ENCODE data around the gene M1AP. TPM values are rescaled to one million over a fixed set of nuclear protein-coding genes. Genes with fewer than 3 reads are reported as not detected.

The M1AP gene
- total and polyA plus RNA-seq, 11 donors, result 0.07 to 0.88 (median 0.21) TPM; not detected in 6

DNA sequence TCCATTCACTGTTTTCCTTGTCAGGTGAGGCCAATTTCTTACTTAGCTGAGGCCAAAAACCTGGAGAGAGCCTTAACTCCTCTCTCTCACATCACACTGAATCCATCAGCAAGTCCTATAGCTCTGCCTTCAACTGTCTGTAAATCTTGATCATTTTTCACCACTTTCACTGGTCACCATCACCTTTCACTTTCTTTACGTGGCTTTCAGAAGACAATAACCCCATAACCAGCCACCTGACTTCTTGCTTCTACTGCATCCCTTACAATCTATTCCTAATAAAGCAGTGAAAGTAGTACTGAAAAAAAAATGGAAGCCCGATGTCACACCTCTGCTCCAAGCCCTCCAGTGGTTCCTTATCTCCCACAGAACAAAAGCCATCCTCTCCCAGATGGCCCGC is 102.1 kb downstream of the M1AP start:
- Histone ChIP-seq H3K4me1 (peaks cover 0 to 21% (median 17%) of the 10 kb centered on the region in 12 donors), H3K27me3 (peaks cover 0 to 4% (median 0%) of the 10 kb centered on the region in 9 donors), H3K4me3 (no peak overlapping the region), H3K27ac (no peak overlapping the region), H3K36me3 (peaks cover 0 to 3% (median 0%) of the 10 kb centered on the region in 9 donors), H3K9me3 (no peaks in the 10 kb centered on the region)
- ATAC-seq (no peak), DNase-seq (no peak)
- intact Hi-C loops (cut with DNase I), result loop anchor here in 1 of 10 donors (2.0 kb wide), 1 partner anchor 15 kb away; no protein-coding TSS in a partner anchor
- WGBS, 4 donors, result 73 to 84% (median 77%) methylated on average over 3 of the region's 3 CpGs
- TF ChIP-seq, protein P1, sequence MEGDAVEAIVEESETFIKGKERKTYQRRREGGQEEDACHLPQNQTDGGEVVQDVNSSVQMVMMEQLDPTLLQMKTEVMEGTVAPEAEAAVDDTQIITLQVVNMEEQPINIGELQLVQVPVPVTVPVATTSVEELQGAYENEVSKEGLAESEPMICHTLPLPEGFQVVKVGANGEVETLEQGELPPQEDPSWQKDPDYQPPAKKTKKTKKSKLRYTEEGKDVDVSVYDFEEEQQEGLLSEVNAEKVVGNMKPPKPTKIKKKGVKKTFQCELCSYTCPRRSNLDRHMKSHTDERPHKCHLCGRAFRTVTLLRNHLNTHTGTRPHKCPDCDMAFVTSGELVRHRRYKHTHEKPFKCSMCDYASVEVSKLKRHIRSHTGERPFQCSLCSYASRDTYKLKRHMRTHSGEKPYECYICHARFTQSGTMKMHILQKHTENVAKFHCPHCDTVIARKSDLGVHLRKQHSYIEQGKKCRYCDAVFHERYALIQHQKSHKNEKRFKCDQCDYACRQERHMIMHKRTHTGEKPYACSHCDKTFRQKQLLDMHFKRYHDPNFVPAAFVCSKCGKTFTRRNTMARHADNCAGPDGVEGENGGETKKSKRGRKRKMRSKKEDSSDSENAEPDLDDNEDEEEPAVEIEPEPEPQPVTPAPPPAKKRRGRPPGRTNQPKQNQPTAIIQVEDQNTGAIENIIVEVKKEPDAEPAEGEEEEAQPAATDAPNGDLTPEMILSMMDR (IDR thresholded peaks at IDR 0.05), result no peak
- TF ChIP-seq POLR2A (IDR thresholded peaks at IDR 0.05), result no peak

DNA sequence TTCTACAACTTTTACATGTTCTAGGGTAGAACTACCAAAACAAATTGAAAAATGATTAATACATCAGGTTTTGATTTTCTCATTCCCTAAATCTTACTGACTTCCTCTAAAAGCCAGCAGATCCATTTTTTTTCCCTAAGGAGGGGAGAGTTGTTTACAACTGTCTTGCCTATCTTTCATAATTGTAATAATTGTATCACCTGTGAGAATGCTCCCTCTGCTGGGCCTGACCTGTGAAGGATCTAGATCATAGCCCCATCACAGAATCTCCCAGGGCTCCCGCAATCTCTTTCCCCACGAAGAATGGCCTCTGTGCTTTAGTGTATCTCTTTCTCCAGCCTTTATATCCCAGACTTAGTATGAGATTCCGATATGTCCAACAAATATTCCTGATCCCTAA is 103.5 kb downstream of the M1AP start:
- WGBS, 4 donors, result 85 to 92% (median 89%) methylated on average over 3 of the region's 3 CpGs
- intact Hi-C loops (cut with DNase I), result no loop called here
- Histone ChIP-seq H3K27ac (no peak overlapping the region), H3K4me3 (no peak overlapping the region), H3K9me3 (no peaks in the 10 kb centered on the region), H3K4me1 (peaks cover 0 to 28% (median 19%) of the 10 kb centered on the region in 12 donors), H3K27me3 (peaks cover 0 to 2% (median 0%) of the 10 kb centered on the region in 9 donors), H3K36me3 (no peaks in the 10 kb centered on the region)
- TF ChIP-seq POLR2A (IDR thresholded peaks at IDR 0.05), result no peak
- TF ChIP-seq, protein P1 (IDR thresholded peaks at IDR 0.05), result peak in 1 of 12 donors; percentile 13
- ATAC-seq (no peak), DNase-seq (no peak)

DNA sequence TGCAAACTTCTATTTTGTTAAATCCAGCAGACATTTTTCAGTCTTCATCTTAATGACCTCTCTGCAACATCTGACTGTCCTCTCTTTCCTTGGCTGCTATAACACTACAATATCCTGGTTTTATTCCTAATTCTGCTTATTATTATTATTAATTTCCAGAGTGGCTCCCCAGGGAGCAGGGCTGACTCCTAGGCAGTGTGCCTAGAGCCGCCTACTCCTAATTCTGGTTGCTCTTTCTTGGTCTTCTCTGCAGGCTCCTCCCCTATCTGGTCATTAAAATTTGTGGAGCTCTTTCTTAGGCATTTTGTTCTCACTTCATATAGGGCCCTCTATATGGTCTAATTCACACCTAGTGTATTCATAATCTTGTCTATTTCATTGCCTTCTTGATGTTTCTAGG is 105.2 kb downstream of the M1AP start:
- Histone ChIP-seq H3K27me3 (no peaks in the 10 kb centered on the region), H3K4me3 (no peak overlapping the region), H3K9me3 (no peaks in the 10 kb centered on the region), H3K36me3 (no peaks in the 10 kb centered on the region), H3K27ac (no peak overlapping the region), H3K4me1 (peaks cover 0 to 14% (median 5%) of the 10 kb centered on the region in 12 donors)
- DNase-seq (no peak), ATAC-seq (peak in 1 of 4 donors; percentile 42)
- 59 to 72% (median 68%) methylated on average over 1 of the region's 1 CpG for WGBS, 4 donors
- intact Hi-C loops (cut with DNase I), result no loop called here
- TF ChIP-seq, protein P1 (IDR thresholded peaks at IDR 0.05), result no peak
- TF ChIP-seq POLR2A (IDR thresholded peaks at IDR 0.05), result no peak

DNA sequence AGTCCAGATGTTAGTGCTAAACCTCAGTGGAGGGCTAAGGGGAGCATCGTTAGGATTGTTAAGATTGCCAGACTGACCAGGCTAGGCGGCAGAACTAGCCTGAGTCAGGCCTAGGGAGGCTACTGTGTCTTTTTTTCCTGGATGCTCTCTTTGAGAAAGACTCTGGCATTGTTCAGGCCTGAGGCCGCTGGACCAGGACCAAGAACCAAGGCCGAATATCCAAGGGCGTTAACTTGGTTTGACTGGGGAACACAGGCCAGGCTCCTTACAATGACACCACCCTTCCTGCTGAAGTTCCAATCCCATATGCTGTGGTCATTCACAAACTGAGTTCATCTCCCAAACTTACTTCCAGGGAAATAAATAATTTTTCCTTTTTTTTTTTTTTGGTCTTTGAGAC is 107.8 kb downstream of the M1AP start:
- H3K36me3 ChIP-seq, result no peaks in the 10 kb centered on the region
- peak in 4 of 5 donors; percentile 67 to 83 (median 78) for DNase-seq
- H3K4me3 ChIP-seq, result no peak overlapping the region
- TF ChIP-seq POLR2A (IDR thresholded peaks at IDR 0.05), result no peak
- TF ChIP-seq, protein P1 (IDR thresholded peaks at IDR 0.05), result no peak
- H3K9me3 ChIP-seq, result no peaks in the 10 kb centered on the region
- intact Hi-C loops (cut with DNase I), result no loop called here
- peak overlapping the region in 11 of 12 donors; percentile 33 to 82 (median 70) for H3K27ac ChIP-seq
- ATAC-seq, result peak; percentile 83 to 95 (median 88)
- WGBS, 4 donors, result 36 to 58% (median 54%) methylated on average over 5 of the region's 5 CpGs
- peaks cover 0 to 13% (median 5%) of the 10 kb centered on the region in 12 donors for H3K4me1 ChIP-seq
- no peaks in the 10 kb centered on the region for H3K27me3 ChIP-seq

All from heart left ventricle (tissue), 16 donors.